ENCODE measurements around the gene PRKAG2. TPM values are rescaled to one million over a fixed set of nuclear protein-coding genes. Genes with fewer than 3 reads are reported as not detected.

Gene PRKAG2
- total and polyA plus RNA-seq, 12 donors = 3.8 to 17.3 (median 10.9) TPM

DNA sequence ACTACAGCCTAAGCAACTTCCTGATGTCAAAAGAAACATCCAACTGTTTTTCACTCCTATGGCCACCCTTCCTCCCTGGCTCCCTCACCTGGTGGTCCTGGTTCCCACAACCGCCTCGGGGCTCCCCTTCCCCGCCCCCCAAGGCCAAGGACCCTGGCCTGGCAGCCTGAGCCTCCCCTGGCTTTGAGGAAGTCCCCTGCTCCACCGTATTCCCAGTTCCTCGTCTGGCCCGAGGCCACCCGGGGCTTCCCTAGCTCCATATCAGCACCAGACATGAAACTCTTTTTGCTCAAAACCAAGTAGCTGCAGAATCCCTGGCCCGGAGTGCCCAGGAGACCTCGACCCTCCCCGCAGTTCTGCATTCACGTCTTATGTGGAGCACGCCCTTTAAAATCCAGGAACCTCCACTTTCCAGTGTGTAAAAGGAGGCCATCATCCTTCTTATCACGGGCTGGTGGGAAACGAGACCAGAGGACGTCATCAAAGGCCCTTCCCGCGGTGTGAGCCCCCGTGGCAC lies 82.9 kb downstream of the PRKAG2 start:
- TF ChIP-seq, protein P1, sequence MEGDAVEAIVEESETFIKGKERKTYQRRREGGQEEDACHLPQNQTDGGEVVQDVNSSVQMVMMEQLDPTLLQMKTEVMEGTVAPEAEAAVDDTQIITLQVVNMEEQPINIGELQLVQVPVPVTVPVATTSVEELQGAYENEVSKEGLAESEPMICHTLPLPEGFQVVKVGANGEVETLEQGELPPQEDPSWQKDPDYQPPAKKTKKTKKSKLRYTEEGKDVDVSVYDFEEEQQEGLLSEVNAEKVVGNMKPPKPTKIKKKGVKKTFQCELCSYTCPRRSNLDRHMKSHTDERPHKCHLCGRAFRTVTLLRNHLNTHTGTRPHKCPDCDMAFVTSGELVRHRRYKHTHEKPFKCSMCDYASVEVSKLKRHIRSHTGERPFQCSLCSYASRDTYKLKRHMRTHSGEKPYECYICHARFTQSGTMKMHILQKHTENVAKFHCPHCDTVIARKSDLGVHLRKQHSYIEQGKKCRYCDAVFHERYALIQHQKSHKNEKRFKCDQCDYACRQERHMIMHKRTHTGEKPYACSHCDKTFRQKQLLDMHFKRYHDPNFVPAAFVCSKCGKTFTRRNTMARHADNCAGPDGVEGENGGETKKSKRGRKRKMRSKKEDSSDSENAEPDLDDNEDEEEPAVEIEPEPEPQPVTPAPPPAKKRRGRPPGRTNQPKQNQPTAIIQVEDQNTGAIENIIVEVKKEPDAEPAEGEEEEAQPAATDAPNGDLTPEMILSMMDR (IDR thresholded peaks at IDR 0.05) = no peak
- TF ChIP-seq POLR2A (IDR thresholded peaks at IDR 0.05) = no peak
- no peaks in the 10 kb centered on the region for H3K27me3 ChIP-seq
- intact Hi-C loops (cut with DNase I) = no loop called here
- no peaks in the 10 kb centered on the region for H3K9me3 ChIP-seq (replicated peaks in 1 of 3)
- WGBS, 4 donors = 65 to 83% (median 80%) methylated on average over 14 to 18 of the region's 18 CpGs
- H3K4me3 ChIP-seq = no peak overlapping the region
- peaks cover 11 to 33% of the 10 kb centered on the region in 2 donors for H3K4me1 ChIP-seq (replicated peaks in 1 of 2)
- no peaks in the 10 kb centered on the region for H3K36me3 ChIP-seq (replicated peaks in 1 of 2)
- H3K27ac ChIP-seq = peak overlapping the region in 2 of 5 donors; percentile 51 to 54
- DNase-seq = peak in 1 of 7 donors; percentile 16

DNA sequence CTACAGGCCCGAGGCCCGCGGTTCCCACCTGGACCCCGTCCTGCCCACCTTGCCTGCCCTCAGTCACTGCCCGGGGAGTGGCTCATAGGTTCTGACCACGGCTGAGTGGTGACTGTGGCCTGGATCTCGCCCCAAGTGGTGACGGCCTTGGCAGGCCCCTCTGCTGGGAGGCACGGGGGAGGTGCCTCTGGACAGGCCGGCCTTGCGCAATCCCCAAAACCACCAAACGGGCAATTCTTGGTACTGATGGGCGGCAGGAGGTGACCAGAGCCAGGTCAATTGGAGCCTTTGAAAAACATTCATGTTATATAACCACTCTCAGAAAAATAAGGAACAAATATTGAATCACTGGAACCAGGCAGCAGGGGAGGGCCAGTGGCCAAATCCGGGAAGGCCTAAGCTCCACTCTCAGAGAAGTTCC lies 83.4 kb downstream of the PRKAG2 start:
- Histone ChIP-seq H3K27ac (peak overlapping the region in 2 of 5 donors; percentile 51 to 54), H3K4me3 (no peak overlapping the region), H3K4me1 (replicated peaks in 1 of 2) (peaks cover 11 to 33% of the 10 kb centered on the region in 2 donors)

DNA sequence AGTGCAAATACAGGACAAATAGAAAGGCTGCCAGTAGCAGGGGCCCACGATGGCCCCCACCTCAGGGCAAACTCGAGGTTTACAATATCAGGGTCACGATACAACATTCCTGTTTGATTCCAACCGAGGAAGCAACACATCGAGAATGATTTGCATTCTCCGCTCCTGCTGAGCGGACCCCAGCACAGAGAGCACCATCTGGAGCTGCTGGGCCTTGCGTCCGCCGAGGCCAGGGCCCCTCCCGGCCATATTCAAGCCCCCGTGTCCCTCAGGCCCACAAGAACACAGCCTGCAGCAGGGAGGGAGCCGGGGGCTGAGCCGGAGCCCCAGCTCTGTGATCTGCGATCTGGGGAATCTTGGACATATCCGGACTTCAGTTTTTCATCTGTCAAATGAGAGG lies 84.3 kb downstream of the PRKAG2 start:
- Histone ChIP-seq H3K36me3 (replicated peaks in 1 of 2) (no peaks in the 10 kb centered on the region), H3K4me1 (replicated peaks in 1 of 2) (peaks cover 11 to 29% of the 10 kb centered on the region in 2 donors), H3K27me3 (no peaks in the 10 kb centered on the region), H3K9me3 (replicated peaks in 1 of 3) (no peaks in the 10 kb centered on the region), H3K4me3 (no peak overlapping the region), H3K27ac (no peak overlapping the region)
- 62 to 80% (median 74%) methylated on average over 14 to 16 of the region's 16 CpGs for WGBS, 4 donors
- no peak for DNase-seq
- intact Hi-C loops (cut with DNase I) = no loop called here
- TF ChIP-seq, protein P1 (IDR thresholded peaks at IDR 0.05) = no peak
- TF ChIP-seq POLR2A (IDR thresholded peaks at IDR 0.05) = no peak

More for the DNA sequence above, 83.4 kb downstream of the PRKAG2 start:
- Histone ChIP-seq H3K9me3 (replicated peaks in 1 of 3) (no peaks in the 10 kb centered on the region), H3K27me3 (no peaks in the 10 kb centered on the region), H3K36me3 (replicated peaks in 1 of 2) (no peaks in the 10 kb centered on the region)
- peak in 5 of 7 donors; percentile 24 to 58 (median 39) for DNase-seq
- 70 to 88% (median 80%) methylated on average over 9 to 14 of the region's 14 CpGs for WGBS, 4 donors
- TF ChIP-seq, protein P1 (IDR thresholded peaks at IDR 0.05) = no peak
- no peak for TF ChIP-seq POLR2A (IDR thresholded peaks at IDR 0.05)
- intact Hi-C loops (cut with DNase I) = no loop called here

DNA sequence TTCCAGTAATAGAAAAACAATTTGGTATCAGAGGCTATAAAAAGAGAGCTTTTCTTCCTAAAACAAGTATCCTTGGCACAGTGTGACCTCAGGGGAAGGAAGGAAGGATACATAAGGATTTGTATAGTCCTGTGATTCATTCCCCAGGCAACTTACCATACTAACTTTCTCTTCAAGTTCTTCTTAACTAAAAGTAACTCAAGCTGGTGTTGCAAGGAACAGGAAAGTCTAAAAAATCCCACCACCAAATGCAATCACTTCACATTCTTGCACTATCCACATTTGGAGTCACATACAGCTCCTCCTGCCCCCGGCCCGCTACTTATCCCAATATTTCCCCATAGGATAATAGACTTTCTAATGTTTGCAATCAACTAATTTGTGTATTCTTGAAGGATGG lies 84.8 kb downstream of the PRKAG2 start:
- intact Hi-C loops (cut with DNase I) = no loop called here
- TF ChIP-seq, protein P1 (IDR thresholded peaks at IDR 0.05) = no peak
- no peak for TF ChIP-seq POLR2A (IDR thresholded peaks at IDR 0.05)
- H3K36me3 ChIP-seq (replicated peaks in 1 of 2) = no peaks in the 10 kb centered on the region
- no peak overlapping the region for H3K4me3 ChIP-seq
- no peak for DNase-seq
- H3K9me3 ChIP-seq (replicated peaks in 1 of 3) = no peaks in the 10 kb centered on the region
- WGBS, 4 donors = 89 to 100% (median 94%) methylated on average over 2 of the region's 2 CpGs
- H3K27me3 ChIP-seq = no peaks in the 10 kb centered on the region
- peaks cover 11 to 25% of the 10 kb centered on the region in 2 donors for H3K4me1 ChIP-seq (replicated peaks in 1 of 2)
- no peak overlapping the region for H3K27ac ChIP-seq
